GM10847 (cell line): ENCODE measurements around the gene POLR3G.

ENCODE experiments used
- POLR2A ChIP-seq: IDR thresholded peaks from 2 replicates; pipeline ENCODE4 v1.6.1; 2011; ENCODE audit not compliant: insufficient read length; ENCODE audit errors: extremely low read depth

The POLR3G gene

GRCh38 chr5:90474235-90475107 lies at the start of gene POLR3G, which contains the start of gene MBLAC2:
Gene POLR3G, plus strand, starts transcription at chr5:90474864. Its CDS starts 10,704 bp downstream, at chr5:90485568.
Gene MBLAC2, minus strand, starts transcription at chr5:90474771. Its CDS starts 479 bp downstream, at chr5:90474292.
- peak; percentile 64 for TF ChIP-seq POLR2A

GRCh38 chr5:90434116-90434714 lies 40.4 kb upstream of the POLR3G start:
- no peak for TF ChIP-seq POLR2A

- no peak for TF ChIP-seq POLR2A
These were observed 37.0 kb upstream of the POLR3G start for GRCh38 chr5:90437663-90438062.

GRCh38 chr5:90438100-90438499 lies 36.6 kb upstream of the POLR3G start:
- TF ChIP-seq POLR2A: no peak

- TF ChIP-seq POLR2A: no peak
These were observed 34.0 kb upstream of the POLR3G start for GRCh38 chr5:90440644-90441043.

- no peak for TF ChIP-seq POLR2A
These were observed 27.7 kb upstream of the POLR3G start for GRCh38 chr5:90446961-90447360.

- no peak for TF ChIP-seq POLR2A
These were observed 13.4 kb upstream of the POLR3G start for GRCh38 chr5:90461288-90461687.

GRCh38 chr5:90472783-90473395 lies 1.8 kb upstream of the POLR3G start:
- no peak for TF ChIP-seq POLR2A

- no peak for TF ChIP-seq POLR2A
These were observed 1.0 kb upstream of the POLR3G start for GRCh38 chr5:90473396-90474234.

- TF ChIP-seq POLR2A: no peak
These were observed 844 bp downstream of the POLR3G start for GRCh38 chr5:90475436-90475980.

GRCh38 chr5:90476391-90476790 lies 1.7 kb downstream of the POLR3G start:
- TF ChIP-seq POLR2A: no peak

GRCh38 chr5:90477073-90477472 lies 2.4 kb downstream of the POLR3G start:
- no peak for TF ChIP-seq POLR2A

GRCh38 chr5:90477621-90478215 lies 3.1 kb downstream of the POLR3G start:
- TF ChIP-seq POLR2A: no peak

- TF ChIP-seq POLR2A: no peak
These were observed 5.1 kb downstream of the POLR3G start for GRCh38 chr5:90479611-90480385.
